ENCODE measurements around the gene ZNF268. TPM values are rescaled to one million over a fixed set of nuclear protein-coding genes. Genes with fewer than 3 reads are reported as not detected.

ZNF268 gene
- polyA plus RNA-seq, 1 of the 3 experiments (the other 2 are of a cell fraction) = 5.2 TPM

- H3K36me3 ChIP-seq (replicated peaks in 1 of 2; ENCODE audit: control insufficient read depth in 1 of 2, insufficient read depth in 2 of 2, low read length in 1 of 2) = no peaks in the 10 kb centered on the region
- TF ChIP-seq POLR2AphosphoS5 (IDR thresholded peaks at IDR 0.05; ENCODE audit: low read depth, low read length) = no peak
- no peak for TF ChIP-seq TAF1 (IDR thresholded peaks at IDR 0.05; ENCODE audit: borderline replicate concordance, low read depth, low read length)
- TF ChIP-seq JUND (IDR thresholded peaks at IDR 0.05) = no peak
- no peak for TF ChIP-seq FOXM1 (IDR thresholded peaks at IDR 0.05; ENCODE audit: low read depth)
- TF ChIP-seq EZH2phosphoT487 (IDR thresholded peaks at IDR 0.05; ENCODE audit: borderline replicate concordance, low read depth) = no peak
- no peak for TF ChIP-seq CTCF (IDR thresholded peaks at IDR 0.05)
- TF ChIP-seq YY1 (IDR thresholded peaks at IDR 0.05; ENCODE audit: low read depth) = no peak
- TF ChIP-seq, protein P1, sequence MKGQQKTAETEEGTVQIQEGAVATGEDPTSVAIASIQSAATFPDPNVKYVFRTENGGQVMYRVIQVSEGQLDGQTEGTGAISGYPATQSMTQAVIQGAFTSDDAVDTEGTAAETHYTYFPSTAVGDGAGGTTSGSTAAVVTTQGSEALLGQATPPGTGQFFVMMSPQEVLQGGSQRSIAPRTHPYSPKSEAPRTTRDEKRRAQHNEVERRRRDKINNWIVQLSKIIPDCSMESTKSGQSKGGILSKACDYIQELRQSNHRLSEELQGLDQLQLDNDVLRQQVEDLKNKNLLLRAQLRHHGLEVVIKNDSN (IDR thresholded peaks at IDR 0.05; ENCODE audit: borderline replicate concordance, low read depth) = no peak
- no peak for TF ChIP-seq RCOR1 (IDR thresholded peaks at IDR 0.05; ENCODE audit: low read length)
- no peak for TF ChIP-seq ELF1 (IDR thresholded peaks at IDR 0.05)
- TF ChIP-seq ZBTB33 (IDR thresholded peaks at IDR 0.05; ENCODE audit: borderline replicate concordance, low read depth) = no peak
- TF ChIP-seq TEAD4 (IDR thresholded peaks at IDR 0.05; ENCODE audit: borderline replicate concordance, insufficient read depth) = no peak
- TF ChIP-seq, protein P2, sequence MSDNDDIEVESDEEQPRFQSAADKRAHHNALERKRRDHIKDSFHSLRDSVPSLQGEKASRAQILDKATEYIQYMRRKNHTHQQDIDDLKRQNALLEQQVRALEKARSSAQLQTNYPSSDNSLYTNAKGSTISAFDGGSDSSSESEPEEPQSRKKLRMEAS (IDR thresholded peaks at IDR 0.05; ENCODE audit: low read depth) = no peak
- TF ChIP-seq GATA2 (CRISPR knock-in tag; IDR thresholded peaks at IDR 0.05) = no peak
- no peak for TF ChIP-seq EP300 (IDR thresholded peaks at IDR 0.05; ENCODE audit: borderline replicate concordance in 1 of 2, low read depth in 1 of 2, low read length in 1 of 2)
- TF ChIP-seq USF2 (IDR thresholded peaks at IDR 0.05; ENCODE audit: borderline replicate concordance, low read depth, low read length) = no peak
- no peak for TF ChIP-seq MXI1 (IDR thresholded peaks at IDR 0.05; ENCODE audit: low read depth, low read length)
- TF ChIP-seq SMC3 (IDR thresholded peaks at IDR 0.05; ENCODE audit: low read depth, low read length) = no peak
- TF ChIP-seq, protein P3, sequence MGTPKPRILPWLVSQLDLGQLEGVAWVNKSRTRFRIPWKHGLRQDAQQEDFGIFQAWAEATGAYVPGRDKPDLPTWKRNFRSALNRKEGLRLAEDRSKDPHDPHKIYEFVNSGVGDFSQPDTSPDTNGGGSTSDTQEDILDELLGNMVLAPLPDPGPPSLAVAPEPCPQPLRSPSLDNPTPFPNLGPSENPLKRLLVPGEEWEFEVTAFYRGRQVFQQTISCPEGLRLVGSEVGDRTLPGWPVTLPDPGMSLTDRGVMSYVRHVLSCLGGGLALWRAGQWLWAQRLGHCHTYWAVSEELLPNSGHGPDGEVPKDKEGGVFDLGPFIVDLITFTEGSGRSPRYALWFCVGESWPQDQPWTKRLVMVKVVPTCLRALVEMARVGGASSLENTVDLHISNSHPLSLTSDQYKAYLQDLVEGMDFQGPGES (IDR thresholded peaks at IDR 0.05; ENCODE audit: low read depth, low read length) = no peak
- H4K20me1 ChIP-seq (ENCODE audit: insufficient read depth) = no peaks in the 10 kb centered on the region
- no peak overlapping the region for H2AFZ ChIP-seq (ENCODE audit: low read depth)
- no peak overlapping the region for H3K27ac ChIP-seq (ENCODE audit: low read depth in 2 of 2, low read length in 1 of 2)
- ChIA-PET POLR2A (no interaction called here), CTCF (no interaction called here)
- no peak overlapping the region for H3K4me2 ChIP-seq
- no peaks in the 10 kb centered on the region for H3K4me1 ChIP-seq (ENCODE audit: control insufficient read depth in 1 of 2, insufficient read depth in 2 of 2, low read depth in 1 of 2, low read length in 1 of 2)
- H3K79me2 ChIP-seq (ENCODE audit: insufficient read depth) = no peaks in the 10 kb centered on the region
- H3F3A ChIP-seq (replicated peaks; ENCODE audit: insufficient read depth) = no peaks in the 10 kb centered on the region
- DNase-seq = no peak
- no peaks in the 10 kb centered on the region for H3K9me3 ChIP-seq
- no peaks in the 10 kb centered on the region for H3K9me2 ChIP-seq
- 9% methylated on average over 10 of the region's 10 CpGs for WGBS (ENCODE audit: low lambda C conversion rate)
- no peak overlapping the region for H3K9ac ChIP-seq
- H3K4me3 ChIP-seq (ENCODE audit: low read depth in 2 of 2, low read length in 1 of 2) = no peak overlapping the region
- no peaks in the 10 kb centered on the region for H3K27me3 ChIP-seq (ENCODE audit: insufficient read depth)
Measured at GRCh38 chr12:133222211-133222610, 40.9 kb downstream of the ZNF268 start.

Data from SK-N-SH (cell line).